Right forelimb (tissue), 1 donor: Measurements from ENCODE around the gene GPR65.

Experiments used
- DNase-seq: peaks from one replicate; pipeline ENCODE4 v3.0.0-alpha.2; 2018

The GPR65 gene

GRCh38 chr14:88040146-88040545 lies 35.2 kb downstream of the GPR65 start:
- no peak for DNase-seq

- no peak for DNase-seq
Observed at GRCh38 chr14:88043529-88044443, 38.9 kb downstream of the GPR65 start.

- DNase-seq, result no peak
Observed at GRCh38 chr14:88044444-88044758, 39.5 kb downstream of the GPR65 start.

DNA sequence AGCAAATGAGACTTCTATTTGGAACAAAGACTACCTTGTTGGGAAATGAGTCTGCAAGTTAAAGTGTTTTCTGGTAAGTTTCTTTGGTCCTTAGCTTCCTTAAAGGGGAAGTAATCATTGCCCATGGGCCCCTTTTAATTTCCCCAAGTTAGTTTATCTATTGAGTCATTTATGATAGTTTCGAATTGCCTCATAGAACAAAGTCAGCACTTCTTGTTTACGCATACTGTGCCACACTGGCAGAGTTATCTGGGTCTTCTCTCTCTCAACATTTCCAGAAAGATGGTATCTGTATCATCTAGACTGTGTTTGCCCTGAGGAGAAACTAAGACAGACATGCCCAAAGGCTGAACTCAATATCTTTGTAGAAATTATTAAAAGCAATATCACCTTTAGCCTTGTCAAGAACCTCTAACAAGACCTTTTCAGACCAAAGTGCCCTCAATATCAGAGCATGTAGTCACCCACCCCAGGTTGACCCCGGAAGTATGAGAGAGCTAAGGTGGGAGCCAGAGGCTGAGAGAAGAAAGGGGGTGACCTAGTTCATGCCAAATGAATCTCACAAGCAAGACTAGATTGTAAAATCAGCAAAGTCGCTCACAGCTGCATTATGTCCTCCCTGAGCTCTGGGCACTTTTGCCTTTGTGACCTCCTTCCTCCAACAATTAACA lies 40.0 kb downstream of the GPR65 start:
- no peak for DNase-seq

DNA sequence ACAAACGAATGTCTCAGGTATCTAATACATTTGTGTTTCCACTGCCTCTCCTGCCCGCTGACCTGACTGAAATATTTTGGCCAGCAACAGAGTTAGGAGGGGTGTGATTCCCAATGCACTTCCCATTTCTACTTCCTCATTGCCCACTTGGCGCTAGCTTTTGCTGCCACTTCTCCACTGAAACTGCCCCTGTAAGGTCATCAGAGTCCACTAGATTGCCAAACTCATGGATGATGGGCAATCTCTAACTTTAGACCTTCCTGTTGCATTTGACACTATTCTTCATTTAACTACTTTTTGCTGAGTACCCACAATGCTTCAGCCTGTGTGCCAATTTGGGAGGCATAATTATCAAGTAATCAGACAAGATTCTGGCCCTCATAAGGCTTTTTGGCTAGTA lies 40.8 kb downstream of the GPR65 start:
- DNase-seq, result no peak

DNA sequence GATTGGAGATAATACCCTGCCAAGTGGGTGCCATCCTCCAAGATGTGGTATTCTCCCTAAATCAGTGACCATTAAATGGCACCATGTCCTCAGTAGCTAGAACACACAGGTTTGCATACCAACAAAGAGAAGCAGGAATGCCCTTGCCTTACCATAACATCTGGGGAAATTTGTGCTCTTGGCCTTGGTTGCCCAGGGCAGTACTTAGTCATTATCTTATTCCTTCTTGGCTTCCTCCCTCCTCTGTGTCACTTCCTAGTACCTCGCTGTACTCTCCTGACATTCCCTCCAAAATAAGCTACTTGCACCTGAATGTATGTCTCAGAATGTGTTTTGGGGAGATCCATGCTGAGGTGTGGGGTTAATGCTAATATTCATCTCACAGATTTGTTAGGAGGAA lies 43.4 kb downstream of the GPR65 start:
- no peak for DNase-seq

GRCh38 chr14:88049266-88049665 lies 44.3 kb downstream of the GPR65 start:
- no peak for DNase-seq

DNA sequence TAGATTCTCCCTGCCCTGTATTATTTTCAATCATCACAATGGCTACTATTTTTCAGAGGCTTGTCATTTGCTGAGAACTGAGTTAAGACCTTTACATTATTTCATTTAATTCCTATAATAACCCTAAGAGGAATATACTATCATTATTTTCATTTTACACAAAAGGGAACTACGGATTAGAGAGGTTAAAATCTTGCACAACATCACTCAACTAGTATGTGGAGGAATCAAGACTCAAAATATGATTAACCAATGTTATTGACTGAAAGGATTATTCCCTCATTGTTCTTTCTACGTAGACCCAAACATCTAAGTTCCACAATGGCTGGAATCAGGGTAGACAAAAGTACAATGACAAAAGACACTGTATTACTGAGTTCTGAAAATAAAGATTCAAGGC lies 45.0 kb downstream of the GPR65 start:
- no peak for DNase-seq

- DNase-seq, result no peak
Observed at GRCh38 chr14:88060576-88060975, 55.6 kb downstream of the GPR65 start.

GRCh38 chr14:88063811-88064210 lies 58.9 kb downstream of the GPR65 start:
- DNase-seq, result no peak
